GM18507 (cell line): ENCODE results near the gene KLF16.

Source experiments
- DNase-seq: peaks from one replicate; pipeline ENCODE4 v3.0.0; 2011; ENCODE audit warnings: low read depth; ENCODE audit not compliant: insufficient read length; ENCODE audit errors: extremely low spot score
- FAIRE-seq: peaks from 2 replicates; lab custom pipeline; 2011; peaks lifted over from hg19 to GRCh38; lab: Jason Lieb, UNC

KLF16 gene

DNA sequence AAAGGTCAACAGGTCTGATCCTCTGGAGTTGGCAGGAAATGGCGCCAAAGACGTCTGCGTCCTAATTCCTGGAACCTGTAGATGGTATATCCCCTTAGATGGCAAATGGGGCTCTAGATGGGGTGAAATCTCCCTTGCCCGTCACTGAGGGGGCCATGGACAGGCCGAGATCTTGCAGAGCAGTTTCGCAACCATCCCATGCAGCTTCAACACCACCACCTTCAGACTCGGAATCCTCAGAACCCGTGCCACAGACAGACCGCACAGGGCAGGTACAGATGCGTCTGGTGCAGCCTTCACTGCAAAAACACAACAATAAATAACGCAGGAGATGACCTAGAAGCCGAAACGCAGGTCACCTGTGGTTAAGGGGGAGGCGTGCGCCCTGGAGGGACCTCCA, 32.8 kb downstream of the KLF16 start:
- DNase-seq (no peak), FAIRE-seq (no peak)

DNA sequence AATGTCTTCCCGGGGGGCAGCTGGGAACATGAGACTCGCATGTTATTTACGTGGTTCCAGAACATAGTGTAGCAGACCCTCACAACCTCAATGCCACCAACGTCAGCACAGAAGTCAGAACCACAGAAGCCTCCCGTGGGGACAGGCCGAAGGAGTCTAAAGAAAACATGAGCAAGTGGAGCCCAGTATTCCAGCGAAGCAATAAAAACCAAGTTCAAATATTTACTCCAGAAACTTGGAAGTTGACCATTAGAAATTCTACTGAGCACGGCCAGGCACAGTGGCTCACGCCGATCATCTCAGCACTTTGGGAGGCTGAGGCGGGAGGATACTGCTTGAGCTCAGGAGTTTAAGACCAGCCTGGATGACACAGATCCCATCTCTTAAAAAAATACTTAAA, 33.4 kb downstream of the KLF16 start:
- DNase-seq (no peak), FAIRE-seq (no peak)

DNA sequence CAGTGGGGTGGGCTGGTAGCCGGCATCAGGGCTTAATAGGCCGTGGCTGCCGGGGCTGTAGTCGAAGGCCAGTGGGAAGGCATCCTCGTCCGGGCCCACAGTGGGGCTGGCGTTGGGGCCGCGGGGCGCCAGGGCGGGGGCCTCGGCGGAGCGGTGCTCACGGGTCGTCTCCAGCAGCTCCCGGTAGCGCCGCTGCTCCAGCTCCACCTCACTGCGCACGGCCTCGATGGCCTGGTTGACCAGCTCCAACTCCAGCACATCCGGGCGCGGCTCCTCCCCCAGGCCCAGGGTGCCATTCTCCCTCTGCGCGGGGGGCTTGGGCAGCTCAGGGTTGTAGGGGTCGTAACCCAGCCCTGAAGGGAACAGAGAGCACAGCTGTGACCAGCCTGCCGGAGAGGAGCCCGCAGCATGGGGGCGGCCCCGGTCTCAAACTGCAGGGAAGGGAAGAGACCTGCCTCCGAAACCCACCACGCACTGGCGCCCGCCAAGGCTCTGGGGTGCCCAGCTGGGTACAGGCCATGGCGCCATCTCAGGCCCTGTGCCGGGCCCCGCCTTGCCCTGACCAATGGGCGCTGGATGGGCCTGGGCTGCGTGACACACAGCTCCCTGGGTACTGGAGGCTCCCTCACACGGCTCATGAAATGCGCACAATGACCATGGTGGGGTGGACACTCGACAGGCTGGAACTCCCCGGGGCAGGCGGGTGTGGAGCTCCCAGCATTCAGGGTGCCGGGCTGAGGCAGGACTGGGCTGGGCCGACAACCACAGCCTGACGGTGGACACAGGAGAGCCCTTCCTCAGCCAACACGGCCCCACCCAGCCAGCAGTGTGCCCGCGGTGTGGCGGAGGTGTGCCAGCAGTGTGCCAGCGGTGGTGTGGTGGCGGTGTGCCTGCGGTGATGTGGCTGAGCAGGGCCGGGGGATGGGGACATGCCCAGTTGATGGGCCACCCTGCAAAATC, 34.8 kb downstream of the KLF16 start:
- FAIRE-seq (no peak), DNase-seq (no peak)

DNA sequence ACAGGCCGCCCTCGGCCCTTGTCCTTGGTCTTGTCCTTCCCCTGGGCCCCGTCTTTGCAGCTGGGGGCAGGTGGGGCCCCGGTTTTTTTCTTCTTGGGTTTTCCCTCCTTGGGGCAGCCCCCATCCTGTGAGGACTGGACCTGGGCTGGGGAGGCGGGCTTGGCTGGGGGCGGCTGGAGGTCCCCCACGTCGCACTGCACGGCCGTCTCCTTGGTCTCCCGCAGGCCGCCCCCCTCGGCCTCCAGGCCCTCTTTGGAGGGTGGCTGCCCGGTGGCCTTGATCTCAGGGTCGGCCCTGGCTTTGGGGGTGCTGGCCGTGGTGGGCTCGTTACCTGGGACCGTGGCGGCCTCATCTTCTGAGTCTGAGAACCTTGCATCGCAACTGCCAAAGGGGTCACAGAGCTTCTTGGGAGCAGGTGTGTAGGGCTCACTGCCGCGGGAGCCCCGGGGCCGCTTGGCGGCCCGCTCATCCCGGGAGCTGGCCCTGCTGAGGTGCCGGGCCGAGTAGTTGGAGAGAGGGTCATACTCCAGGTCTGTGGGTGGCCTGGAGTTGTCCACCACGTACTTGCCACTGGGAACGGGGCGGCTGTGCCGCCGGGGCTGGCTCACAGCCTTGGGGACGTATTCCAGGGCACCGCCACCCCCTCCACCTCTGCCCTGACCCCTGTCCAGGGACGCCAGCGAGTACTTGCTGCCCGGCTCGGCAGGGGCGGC, 35.7 kb downstream of the KLF16 start:
- no peak for FAIRE-seq
- DNase-seq = no peak

DNA sequence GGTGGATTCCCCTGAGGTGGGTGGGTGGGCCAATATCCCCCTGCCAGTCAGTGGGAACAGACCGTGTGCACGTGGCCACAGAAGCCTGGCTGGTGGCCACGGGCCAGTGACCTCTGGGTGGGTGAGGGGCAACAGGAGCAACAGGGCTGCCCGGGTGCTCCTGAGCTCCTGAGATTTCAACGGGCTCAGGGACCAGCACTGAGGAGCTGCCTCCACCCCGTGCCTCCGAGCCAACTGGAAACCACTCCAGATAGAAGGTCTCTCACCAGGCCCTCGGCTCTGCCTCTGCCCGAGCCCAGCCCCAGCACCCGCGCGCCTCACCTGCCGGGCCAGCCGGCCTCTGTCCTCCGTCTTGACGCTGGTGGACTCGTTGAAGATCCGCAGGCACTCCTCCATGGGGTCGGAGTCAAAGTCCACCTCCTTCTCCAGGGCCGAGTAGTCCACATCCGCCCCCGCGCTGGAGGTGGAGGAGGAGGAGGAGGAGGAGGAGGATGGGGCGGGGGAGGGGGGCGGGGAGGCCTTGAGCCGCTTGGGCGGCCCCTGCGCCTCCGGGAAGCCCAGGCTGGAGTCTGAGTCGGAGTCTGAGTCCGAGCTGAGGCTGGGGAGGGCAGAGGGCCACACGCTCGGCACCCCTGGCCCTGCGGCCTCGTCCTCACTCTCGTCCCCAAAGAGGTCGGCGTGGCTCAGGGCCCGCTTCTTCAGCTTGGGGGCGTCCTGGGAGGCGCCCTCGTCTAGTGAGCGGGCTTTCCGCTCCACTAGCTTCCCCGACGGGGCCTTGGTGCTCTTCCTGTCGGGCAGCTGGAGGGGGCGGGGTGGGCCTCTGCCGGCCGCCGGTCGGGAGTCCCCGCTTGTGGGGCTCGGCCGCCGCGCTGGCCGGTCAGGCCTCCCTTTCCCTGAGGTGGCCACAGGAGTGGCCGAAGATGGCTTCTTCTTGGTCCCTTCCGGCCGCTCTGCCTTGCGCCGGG, 36.5 kb downstream of the KLF16 start:
- DNase-seq (no peak), FAIRE-seq (no peak)

DNA sequence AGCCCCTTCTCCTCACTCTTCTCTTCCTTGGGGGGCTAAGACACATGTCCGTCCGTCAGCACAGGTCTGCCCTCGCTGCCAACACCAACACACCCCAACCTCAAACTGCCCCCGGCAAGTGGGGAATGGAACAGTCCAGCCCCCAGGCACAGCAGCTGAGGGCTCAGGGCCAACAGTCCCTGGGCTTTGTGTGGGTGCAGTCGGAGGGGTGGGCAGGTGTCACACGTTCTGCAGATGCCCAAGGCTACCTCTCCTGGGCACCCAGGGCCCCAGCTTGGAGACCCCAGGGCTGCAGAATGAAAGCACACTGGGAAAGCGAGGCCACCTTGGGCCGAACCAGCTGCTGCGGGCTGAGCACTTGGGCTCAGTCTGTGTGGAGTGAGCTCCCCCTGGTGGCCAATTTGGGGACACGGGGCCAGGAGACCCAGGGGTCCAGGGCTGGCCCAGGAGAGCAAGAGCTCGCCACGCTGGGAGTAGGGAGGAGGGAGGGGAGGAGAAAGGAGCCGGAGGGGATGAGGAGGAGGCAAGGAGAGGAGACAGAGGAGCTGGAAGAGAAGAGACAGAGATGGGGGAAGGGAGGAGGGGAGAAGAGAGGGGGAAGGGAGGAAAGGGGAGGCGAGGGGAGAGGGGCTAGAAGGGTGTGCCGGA, 37.3 kb downstream of the KLF16 start:
- FAIRE-seq (peak; percentile 74), DNase-seq (peak; percentile 86)

DNA sequence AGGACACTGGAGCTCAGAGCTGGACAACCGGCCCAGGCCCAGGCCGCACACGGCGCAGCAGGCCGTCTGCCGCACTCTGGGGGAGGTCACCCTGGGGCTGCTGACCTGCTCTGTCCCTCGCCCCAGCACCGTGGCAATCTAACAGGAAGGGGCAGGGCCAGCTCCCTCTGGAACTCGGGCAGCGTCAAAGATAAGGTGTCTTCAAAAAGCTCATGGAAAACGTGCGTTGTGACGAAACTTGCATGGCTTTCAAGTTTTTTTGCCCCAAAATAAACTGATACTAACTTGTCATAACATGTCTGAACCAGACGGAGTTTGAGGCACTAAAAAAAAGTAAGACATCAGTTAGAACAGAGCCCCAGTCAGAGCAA, 39.1 kb downstream of the KLF16 start:
- DNase-seq = no peak

DNA sequence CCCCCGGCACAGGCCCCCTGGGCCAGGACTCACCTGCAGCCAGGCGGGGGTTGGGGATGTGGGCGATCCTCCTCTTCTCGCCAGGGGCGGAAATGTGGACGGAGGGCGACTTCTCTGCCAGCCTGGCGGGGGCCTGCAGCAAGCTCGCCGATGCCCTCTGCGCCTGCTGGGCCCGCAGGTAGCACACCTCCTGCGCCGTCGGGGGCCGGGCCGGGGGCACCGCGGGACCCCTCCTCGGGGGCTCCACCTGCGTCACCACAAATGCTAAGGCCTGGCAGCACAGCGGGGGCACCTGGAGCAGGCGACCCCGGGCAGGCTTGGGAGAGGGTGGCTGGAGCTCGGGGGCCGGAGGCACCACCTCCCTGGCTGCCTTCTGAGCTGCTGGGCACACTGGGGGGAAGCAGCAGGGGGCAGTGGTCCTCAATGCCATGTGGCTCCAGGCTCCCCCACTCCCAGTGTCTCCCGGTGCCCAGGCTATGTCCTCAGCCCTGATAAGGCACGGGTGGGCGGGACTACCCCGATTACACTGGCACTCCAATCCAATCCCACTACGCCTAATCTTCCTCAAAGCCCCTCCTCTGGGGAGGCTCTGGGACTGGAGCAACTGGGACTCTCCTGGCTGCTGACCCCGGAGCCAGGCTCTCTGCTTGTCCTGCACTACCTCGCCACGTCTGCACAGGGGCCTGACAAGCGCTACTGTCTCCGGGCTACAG, 39.7 kb downstream of the KLF16 start:
- DNase-seq = no peak
- no peak for FAIRE-seq

More for the DNA sequence above, 39.1 kb downstream of the KLF16 start:
- FAIRE-seq = no peak

DNA sequence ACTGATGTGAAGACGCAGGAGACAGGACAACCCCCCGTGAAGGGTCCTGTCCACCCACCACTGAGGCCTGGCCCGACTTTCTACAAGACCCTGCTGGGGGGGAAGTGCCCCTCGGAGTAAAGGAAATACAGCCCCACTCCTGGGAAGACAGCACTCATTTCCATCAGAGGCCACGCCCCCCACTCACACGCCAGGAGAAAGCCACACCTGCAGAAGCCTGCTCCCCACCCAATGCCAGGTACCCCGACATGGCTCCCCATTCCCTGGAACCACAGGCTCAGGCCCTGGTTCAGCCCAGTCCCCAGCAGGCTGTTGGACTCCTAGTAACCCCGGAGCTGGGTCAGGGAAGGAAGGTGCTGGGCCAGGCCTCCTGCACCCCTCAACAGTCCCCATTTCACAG, 40.4 kb downstream of the KLF16 start:
- FAIRE-seq (no peak), DNase-seq (no peak)

DNA sequence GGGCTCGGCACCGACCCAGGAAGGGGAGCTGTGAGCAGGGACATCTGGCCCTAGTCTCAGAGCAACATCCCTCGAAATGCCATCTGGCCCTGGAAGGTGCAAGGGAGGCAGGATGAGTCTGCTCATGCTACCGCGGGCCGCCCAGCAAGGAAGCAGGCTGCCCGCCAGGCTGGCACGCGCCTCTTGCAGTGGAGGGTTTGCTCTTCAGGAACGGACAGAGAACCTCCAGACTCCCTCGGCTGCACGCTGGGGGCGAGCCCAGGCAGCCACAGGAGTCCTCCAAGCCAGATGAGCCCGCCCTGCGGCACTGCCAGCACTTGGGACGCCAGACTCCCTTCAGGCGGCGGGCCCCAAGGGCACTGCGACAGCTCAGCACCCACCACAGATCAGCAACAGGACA, 41.2 kb downstream of the KLF16 start:
- no peak for DNase-seq
- no peak for FAIRE-seq

DNA sequence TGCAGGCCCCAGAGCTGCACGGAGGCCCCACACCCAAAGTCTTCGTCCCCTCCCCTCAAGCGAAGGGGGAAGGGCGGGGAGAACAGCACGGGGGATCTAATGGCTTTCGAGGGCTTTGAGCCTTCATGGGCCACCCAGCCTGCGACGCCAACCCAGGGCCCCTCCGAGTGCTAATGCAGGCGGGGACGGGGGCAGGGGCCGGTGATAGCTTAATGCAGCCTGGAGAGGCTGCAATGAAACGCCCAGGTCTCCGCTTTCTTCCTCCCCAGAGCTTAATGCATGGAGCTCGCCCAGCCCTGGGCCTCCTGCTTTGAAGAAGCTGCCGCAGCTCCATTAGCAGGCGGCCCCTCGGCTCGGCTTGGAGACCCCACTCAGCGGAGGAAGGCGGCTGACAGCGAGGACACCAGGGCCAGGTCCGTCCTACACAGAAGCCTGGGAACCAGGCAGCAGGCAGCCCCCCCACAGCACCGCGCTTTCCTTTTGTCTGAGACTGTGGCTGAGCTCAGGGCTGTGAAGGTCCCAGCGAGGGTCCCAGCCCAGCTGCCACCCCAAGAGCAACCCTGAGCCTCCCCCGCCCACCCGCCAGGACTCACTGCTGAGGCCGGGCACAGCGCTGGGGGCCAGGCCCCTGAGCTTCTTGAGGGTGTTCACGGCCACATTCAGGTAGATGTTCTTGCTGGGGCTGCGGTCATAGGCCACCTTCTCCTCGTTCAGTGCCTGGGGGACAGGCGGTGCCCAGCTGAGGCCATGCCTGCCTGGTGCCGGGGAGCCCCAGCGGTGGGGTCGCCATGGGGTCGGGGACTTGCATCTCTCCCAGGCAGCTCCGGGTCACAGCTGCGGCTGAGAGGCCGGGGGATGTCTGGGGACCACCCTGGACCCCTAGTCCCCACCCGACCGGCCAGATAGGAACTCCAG, 43.8 kb downstream of the KLF16 start:
- DNase-seq (no peak), FAIRE-seq (no peak)

DNA sequence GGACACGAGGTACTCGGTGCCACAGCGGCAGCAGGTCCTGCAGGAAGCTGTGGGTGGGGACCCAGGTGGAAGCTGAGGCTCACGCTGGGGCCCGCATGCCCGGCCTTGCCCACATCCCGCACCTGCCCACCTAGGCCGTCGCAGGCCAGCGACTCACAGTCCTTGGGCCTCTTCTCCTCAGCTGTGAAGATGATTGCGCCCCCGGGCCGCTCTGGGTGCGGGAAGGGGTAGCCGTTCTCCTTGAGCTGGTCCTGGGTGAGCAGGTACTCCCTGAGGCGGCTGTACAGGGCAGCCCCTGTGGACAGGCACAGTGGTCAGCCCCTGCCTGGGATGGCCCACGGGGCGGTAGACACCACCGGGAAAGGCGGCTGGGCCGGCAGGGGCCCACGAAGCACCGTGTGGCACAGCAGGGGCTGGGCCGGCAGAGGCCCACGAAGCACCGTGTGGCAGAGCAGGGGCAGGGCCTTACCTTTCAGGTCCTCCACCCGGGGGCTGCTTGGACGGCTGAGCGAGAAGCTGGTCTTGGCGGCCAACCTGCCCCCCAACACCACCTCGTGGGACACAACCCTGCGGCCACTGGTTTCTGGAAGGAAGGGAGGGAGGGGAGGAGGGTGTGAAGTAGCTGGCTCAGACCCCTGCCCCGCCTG, 44.7 kb downstream of the KLF16 start:
- FAIRE-seq = no peak
- no peak for DNase-seq

DNA sequence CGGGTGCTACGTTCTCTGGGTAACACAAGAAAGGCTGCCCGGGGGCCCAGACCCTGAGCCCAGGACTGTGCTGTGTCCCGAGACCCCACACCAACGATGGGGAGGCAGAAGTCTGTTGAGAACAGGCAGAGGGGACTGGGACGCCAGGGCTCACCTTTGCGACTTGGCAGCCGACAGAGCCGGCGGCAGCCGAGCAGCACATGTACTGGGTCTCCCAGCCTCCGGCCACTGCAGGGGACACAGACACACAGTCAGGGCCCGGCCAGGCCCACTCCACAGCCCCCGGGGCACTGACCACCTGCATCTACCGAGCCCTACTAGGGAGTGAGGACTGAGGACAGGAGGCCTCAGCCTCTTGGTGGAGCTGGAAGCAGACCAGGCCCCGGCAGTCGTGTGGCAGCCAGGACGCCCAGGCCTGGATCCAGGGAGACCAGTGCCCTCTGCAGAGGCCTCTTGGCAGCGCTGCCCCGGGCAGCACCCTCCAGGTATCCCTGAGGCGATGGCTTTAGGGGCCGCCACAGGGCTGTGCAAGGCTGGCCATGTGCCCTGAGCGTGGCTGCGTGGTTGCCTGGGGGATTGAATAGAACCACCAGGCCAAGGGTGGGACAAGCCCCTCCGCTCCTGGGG, 45.7 kb downstream of the KLF16 start:
- DNase-seq = no peak
- FAIRE-seq = no peak

DNA sequence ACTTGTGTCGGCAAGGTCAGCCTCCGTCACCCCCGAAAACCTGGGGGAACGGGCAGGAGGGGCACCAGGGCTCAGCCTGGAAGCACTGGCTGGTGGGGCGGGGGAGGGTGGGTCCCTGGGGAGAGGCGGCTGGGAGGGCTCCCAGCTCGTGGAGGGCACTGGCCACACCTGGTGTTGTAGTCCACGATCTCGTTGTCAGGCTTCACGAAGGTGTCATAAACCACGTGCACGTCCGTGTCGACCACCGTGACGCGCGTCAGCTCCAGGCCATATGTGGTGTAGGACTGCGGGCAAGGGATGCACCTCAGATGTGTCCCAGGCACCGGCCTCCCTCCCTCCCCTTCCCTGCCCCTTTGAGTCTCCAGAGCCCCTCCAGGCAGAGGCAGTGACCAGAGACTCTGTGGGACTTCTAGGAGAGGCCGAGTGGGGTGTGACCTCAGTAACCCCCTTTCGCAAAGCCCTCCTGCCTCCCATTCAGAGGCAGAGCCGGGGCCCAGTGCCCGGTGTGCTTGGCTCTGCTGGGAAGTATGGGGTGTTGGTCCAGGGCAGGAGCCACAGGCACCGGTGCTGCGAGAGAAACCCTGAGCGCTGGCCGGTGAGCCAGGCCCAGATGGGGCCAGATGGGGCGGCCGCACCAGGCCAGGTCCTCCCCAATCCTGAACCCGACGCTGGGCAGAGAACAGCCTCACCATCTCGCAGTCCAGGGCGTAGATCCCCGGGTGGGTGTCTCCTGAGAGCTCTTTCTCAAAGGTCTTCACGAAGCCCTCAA, 46.7 kb downstream of the KLF16 start:
- no peak for FAIRE-seq
- no peak for DNase-seq

DNA sequence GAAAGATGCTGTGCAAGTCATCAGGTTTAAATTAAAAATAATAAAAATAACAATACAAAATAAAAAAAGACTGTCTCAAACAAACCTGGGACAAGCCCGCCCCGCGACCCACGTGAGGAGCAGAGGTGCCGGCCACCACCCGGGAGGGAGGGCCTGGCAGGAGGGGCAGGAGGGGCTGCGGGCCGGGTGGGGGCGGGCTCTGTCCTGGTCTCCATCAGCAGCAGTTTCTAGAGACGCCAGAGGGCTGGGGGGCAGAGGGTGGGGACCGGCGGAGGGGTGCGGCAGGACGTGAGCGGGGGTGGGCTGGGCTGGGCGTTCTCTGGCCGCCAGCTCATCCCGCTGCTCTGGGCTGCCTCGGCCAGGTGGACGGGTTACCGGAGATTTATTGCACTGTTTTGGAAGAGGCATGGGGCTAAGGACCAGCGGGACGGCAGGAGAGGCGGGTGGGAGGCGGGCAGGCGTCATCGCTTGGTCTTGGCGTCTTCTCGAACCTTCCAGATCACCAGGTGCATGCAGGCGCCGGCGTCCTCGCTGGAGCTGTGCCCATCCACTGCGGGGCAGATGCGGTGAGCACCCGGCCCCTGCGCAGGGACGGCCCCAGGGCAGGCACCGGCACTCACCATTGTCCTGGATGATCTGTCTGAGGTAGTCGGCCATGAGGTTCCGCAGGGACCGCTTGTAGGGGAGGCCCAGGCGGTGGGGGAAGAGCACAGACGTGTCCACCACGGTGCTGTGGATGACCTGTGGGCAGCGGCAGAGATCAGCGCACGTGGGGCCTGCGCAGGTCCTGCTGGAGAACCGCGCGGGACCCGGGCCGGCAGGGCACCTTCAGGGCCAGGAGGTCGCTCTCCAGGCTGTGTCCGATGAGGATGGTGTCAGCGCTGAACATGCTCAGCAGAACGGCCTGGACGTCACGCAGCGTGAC, 47.5 kb downstream of the KLF16 start:
- DNase-seq = no peak
- no peak for FAIRE-seq
